ENCODE data around the gene CAPN5. TPM values are rescaled to one million over a fixed set of nuclear protein-coding genes. Genes with fewer than 3 reads are reported as not detected.
"Not testable (repeated sequence)": the region's sequence is repeated elsewhere in the genome, so short reads cannot be mapped to it uniquely, and the experiment has no call there.

CAPN5 gene
- total RNA-seq, 1 donor from 2014 or later = 7.9 TPM

DNA sequence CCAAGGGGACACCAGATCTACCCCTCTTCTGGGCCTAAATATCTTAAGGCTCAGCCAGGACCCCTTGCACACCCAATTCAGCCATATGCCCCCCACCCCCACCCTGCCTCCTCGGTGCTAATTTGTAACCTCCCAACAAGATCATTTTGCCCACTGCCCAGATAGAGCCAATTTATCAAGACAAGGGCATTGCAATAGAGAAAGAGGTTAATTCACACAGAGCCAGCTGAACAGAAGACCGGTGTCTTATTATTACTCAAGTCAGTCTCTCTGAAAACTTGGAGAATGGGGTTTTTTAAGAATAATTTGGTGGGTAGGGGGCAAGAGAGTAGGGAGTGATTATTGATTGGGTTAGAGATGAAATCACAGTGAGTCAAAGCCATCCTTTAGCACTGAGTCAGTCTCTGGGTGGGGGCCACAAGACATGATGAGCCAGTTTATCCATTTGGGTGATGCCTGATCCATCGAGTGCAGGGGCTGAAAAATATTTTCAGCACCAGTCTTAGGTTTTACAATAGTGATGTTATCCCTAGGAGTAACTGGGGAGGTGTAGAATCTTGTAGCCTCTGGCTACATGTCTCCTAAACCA is 9.9 kb upstream of the CAPN5 start:
- Histone ChIP-seq H3K27me3 (no peaks in the 10 kb centered on the region), H3K9me3 (peaks cover 0 to 16% of the 10 kb centered on the region in 2 donors), H3K27ac (no peak overlapping the region), H3K36me3 (no peaks in the 10 kb centered on the region), H3K4me1 (no peaks in the 10 kb centered on the region), H3K4me3 (no peak overlapping the region)
- TF ChIP-seq, protein P1, sequence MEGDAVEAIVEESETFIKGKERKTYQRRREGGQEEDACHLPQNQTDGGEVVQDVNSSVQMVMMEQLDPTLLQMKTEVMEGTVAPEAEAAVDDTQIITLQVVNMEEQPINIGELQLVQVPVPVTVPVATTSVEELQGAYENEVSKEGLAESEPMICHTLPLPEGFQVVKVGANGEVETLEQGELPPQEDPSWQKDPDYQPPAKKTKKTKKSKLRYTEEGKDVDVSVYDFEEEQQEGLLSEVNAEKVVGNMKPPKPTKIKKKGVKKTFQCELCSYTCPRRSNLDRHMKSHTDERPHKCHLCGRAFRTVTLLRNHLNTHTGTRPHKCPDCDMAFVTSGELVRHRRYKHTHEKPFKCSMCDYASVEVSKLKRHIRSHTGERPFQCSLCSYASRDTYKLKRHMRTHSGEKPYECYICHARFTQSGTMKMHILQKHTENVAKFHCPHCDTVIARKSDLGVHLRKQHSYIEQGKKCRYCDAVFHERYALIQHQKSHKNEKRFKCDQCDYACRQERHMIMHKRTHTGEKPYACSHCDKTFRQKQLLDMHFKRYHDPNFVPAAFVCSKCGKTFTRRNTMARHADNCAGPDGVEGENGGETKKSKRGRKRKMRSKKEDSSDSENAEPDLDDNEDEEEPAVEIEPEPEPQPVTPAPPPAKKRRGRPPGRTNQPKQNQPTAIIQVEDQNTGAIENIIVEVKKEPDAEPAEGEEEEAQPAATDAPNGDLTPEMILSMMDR (IDR thresholded peaks at IDR 0.05) = no peak
- DNase-seq (ENCODE audit: low spot score in 2 of 2) = no peak
- intact Hi-C loops (cut with DNase I) = no loop called here

DNA sequence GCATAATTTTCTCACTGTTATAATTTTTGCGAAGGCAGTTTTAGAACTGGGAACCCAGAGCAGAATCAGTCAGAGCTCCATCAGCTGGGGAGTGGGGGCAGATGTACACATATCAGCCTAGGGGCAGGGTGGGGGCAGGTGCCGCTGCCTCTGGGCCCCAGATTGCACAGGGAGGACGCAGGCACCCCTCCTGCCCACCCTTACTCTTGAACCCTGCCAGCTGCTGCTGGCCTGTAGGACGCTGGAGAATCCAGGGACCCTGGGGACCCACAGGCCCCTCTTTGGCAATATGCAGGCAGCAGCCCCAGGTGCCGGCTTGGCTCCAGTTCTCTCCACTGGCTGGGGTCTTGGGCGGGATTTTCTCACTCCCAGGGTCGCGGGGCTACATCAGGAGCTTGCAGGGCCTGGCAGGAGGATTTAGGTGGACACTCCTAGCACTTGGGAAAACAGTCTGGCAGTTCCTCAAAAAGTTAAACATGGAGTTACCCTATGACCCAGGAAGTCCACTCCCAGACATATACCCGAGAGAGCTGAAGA is 8.8 kb upstream of the CAPN5 start:
- Histone ChIP-seq H3K36me3 (no peaks in the 10 kb centered on the region), H3K4me3 (no peak overlapping the region), H3K4me1 (no peaks in the 10 kb centered on the region), H3K27me3 (no peaks in the 10 kb centered on the region), H3K27ac (no peak overlapping the region), H3K9me3 (peaks cover 0 to 16% of the 10 kb centered on the region in 2 donors)
- no peak for DNase-seq (ENCODE audit: low spot score in 2 of 2)
- TF ChIP-seq, protein P1 (IDR thresholded peaks at IDR 0.05) = no peak
- intact Hi-C loops (cut with DNase I) = no loop called here

DNA sequence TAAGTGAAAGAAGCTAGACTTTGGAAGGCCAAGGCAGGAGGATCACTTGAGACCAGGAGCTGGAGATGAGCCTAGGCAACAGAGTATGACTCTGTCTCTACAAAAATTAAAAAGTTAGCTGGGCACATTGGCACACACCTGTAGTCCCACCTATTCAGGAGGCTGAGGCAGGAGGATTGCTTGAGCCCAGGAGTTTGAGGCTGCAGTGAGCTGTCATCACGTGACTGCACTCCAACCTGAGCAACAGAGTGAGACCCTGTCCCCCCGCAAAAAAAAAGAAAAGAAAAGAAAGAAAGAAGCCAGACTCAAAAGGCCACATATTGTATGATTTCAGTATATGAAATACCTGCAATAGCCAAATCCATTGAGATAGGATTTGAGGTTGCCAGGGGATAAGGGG is 7.9 kb upstream of the CAPN5 start:
- Histone ChIP-seq H3K9me3 (peaks cover 0 to 16% of the 10 kb centered on the region in 2 donors), H3K27ac (no peak overlapping the region), H3K4me3 (no peak overlapping the region), H3K36me3 (no peaks in the 10 kb centered on the region), H3K4me1 (no peaks in the 10 kb centered on the region), H3K27me3 (no peaks in the 10 kb centered on the region)
- intact Hi-C loops (cut with DNase I) = no loop called here
- DNase-seq (ENCODE audit: low spot score in 2 of 2) = no peak
- TF ChIP-seq, protein P1 (IDR thresholded peaks at IDR 0.05) = no peak

DNA sequence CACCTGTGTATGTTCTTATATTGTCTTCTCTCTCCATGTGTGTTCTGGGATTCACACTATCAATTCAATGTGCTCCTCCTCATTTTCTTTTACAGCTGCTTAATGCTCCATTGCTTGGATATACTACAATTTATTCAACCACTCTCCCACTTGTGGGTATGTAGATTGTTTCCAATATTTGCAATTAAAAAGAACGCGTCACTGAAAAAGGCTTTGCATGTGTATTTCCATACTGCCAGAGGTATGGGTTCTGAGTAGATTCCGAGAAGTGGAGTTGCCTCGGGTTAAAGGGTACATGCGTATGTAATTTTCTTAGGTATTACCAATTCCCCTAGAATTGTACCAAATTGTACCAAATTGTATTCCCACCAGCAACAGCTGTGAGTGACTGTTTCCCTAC is 7.0 kb upstream of the CAPN5 start:
- Histone ChIP-seq H3K9me3 (peaks cover 0 to 16% of the 10 kb centered on the region in 2 donors), H3K36me3 (no peaks in the 10 kb centered on the region), H3K4me1 (no peaks in the 10 kb centered on the region), H3K27ac (no peak overlapping the region), H3K4me3 (no peak overlapping the region), H3K27me3 (no peaks in the 10 kb centered on the region)
- TF ChIP-seq, protein P1 (IDR thresholded peaks at IDR 0.05) = no peak
- intact Hi-C loops (cut with DNase I) = loop anchor here (10.0 kb wide), 2 partner anchors 765 to 825 kb away; partner anchors contain the start of genes AAMDC and RSF1
- DNase-seq (ENCODE audit: low spot score in 2 of 2) = no peak

DNA sequence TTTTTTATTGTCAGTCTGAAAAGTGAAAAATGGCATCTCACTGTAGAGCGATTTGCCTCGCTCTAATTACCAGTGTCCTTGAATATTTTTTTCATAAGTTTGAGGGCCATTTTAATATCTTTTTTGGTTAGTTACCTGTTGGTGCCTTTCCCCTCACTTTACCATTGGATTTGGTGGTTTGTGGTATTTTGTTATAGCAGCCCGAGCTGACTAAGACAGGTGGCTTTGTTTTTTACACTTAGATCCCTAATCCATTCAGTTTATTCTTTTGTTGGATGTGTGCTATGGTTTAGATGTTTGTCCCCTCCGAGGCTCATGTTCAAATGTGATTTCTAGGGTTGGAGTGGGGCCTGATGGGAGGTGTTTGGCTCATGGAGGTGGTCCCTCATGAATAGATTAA is 6.5 kb upstream of the CAPN5 start:
- no peaks in the 10 kb centered on the region for H3K27me3 ChIP-seq
- H3K9me3 ChIP-seq = peaks cover 0 to 16% of the 10 kb centered on the region in 2 donors
- TF ChIP-seq, protein P1 (IDR thresholded peaks at IDR 0.05) = no peak
- no peak overlapping the region for H3K4me3 ChIP-seq
- no peaks in the 10 kb centered on the region for H3K4me1 ChIP-seq
- intact Hi-C loops (cut with DNase I) = loop anchor here (10.0 kb wide), 2 partner anchors 765 to 825 kb away; partner anchors contain the start of genes AAMDC and RSF1
- H3K36me3 ChIP-seq = no peaks in the 10 kb centered on the region
- no peak overlapping the region for H3K27ac ChIP-seq
- no peak for DNase-seq (ENCODE audit: low spot score in 2 of 2)

DNA sequence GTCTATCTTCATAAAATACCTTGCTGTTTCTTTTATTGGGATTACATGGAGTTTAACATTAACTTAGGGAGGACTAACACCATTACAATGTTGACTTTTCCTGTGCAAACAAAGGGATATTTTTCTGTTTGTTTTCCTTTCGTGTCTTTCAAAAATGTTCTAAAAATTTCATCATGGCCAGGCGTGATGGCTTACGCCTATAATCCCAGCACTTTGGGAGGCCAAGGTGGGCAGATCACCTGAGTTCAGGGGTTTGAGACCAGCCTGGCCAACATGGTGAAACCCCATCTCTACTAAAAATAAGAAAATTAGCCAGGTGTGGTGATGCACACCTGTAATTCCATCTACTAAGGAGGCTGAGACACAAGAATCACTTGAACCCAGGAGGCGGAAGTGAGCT is 5.5 kb upstream of the CAPN5 start:
- H3K4me1 ChIP-seq; H3K36me3 ChIP-seq; H3K27me3 ChIP-seq; H3K4me3 ChIP-seq; DNase-seq (ENCODE audit: low spot score in 2 of 2); H3K27ac ChIP-seq: not testable (repeated sequence)
- intact Hi-C loops (cut with DNase I) = loop anchor here (10.0 kb wide), 2 partner anchors 764 to 826 kb away; partner anchors contain the start of genes AAMDC and RSF1
- peaks cover 0 to 14% of the 10 kb centered on the region in 2 donors for H3K9me3 ChIP-seq

Measured in ascending aorta (tissue), 2 donors.